CD14-positive monocyte (primary cell): Measurements from ENCODE around the gene POC1A. TPM values are rescaled to one million over a fixed set of nuclear protein-coding genes. Genes with fewer than 3 reads are reported as not detected.

ENCODE experiments used
- DNase-seq, 3 donors: peaks; one replicate each; pipeline ENCODE4 v3.0.0-alpha.2; 2011 to 2022
- H2AFZ ChIP-seq: 2 replicates; pipeline ENCODE4 v1.6.0; 2012; ENCODE audit warnings: mild to moderate bottlenecking, low read depth, low read length, inconsistent platforms; ENCODE audit not compliant: insufficient read depth, poor library complexity, severe bottlenecking
- H3K27ac ChIP-seq, 2 donors: 1 replicate in 1 of 2; 2 replicates in 1 of 2; pipeline ENCODE4 v1.5.1; 2012 to 2013; ENCODE audit warnings: low read length in 2 of 2, control low read depth in 1 of 2, inconsistent platforms in 1 of 2, low read depth in 1 of 2, mild to moderate bottlenecking in 1 of 2
- H3K27me3 ChIP-seq, 2 donors: one replicate each; pipeline versions ENCODE4 v1.6.0 to v1.6.1; 2011 to 2013; ENCODE audit warnings: low read length in 2 of 2; ENCODE audit not compliant: control insufficient read depth in 2 of 2, insufficient read depth in 2 of 2
- H3K36me3 ChIP-seq, 2 donors: replicated peaks in 1 of 2; 1 replicate in 1 of 2; 2 replicates in 1 of 2; pipeline versions ENCODE4 v1.5.1 to v1.6.1; 2012 to 2013; ENCODE audit warnings: low read length in 2 of 2, control low read depth in 1 of 2, inconsistent platforms in 1 of 2, mild to moderate bottlenecking in 1 of 2; ENCODE audit not compliant: insufficient read depth in 2 of 2, control insufficient read depth in 1 of 2
- H3K4me1 ChIP-seq, 2 donors: 1 replicate in 1 of 2; 2 replicates in 1 of 2; pipeline versions ENCODE4 v1.5.1 to v1.6.1; 2012 to 2013; ENCODE audit warnings: low read length in 2 of 2, control low read depth in 1 of 2, inconsistent platforms in 1 of 2, mild to moderate bottlenecking in 1 of 2, moderate library complexity in 1 of 2; ENCODE audit not compliant: insufficient read depth in 2 of 2, control insufficient read depth in 1 of 2
- H3K4me2 ChIP-seq: replicated peaks from 2 replicates; pipeline ENCODE3; 2012; ENCODE audit warnings: low read length, moderate library complexity, mild to moderate bottlenecking; ENCODE audit not compliant: poor library complexity, severe bottlenecking; ENCODE audit errors: extremely low read depth
- H3K4me3 ChIP-seq, 3 experiments: fragments of 200-600 bp in 1 of 3; sonication (generic) in 1 of 3; replicated peaks in 1 of 3; 1 replicate in 2 of 3; 2 replicates in 1 of 3; pipeline ENCODE4 v1.5.1; 2011 to 2013; ENCODE audit warnings: low read length in 3 of 3, mild to moderate bottlenecking in 3 of 3, control low read depth in 2 of 3, low read depth in 2 of 3, inconsistent platforms in 1 of 3, moderate library complexity in 1 of 3
- H3K79me2 ChIP-seq: 2 replicates; pipeline ENCODE4 v1.6.0; 2012; ENCODE audit warnings: mild to moderate bottlenecking, control low read depth, inconsistent platforms, low read length, moderate library complexity; ENCODE audit not compliant: insufficient read depth
- H3K9ac ChIP-seq: 2 replicates; pipeline ENCODE4 v1.6.0; 2017; ENCODE audit warnings: low read length, mild to moderate bottlenecking; ENCODE audit not compliant: insufficient read depth, poor library complexity, severe bottlenecking
- H3K9me3 ChIP-seq, 2 donors: replicated peaks in 1 of 2; 1 replicate in 1 of 2; 2 replicates in 1 of 2; pipeline versions ENCODE4 v1.5.1 to v1.6.1; 2012 to 2013; ENCODE audit warnings: low read length in 2 of 2, control low read depth in 1 of 2; ENCODE audit not compliant: control insufficient read depth in 1 of 2, insufficient read depth in 1 of 2
- H4K20me1 ChIP-seq: 2 replicates; pipeline ENCODE4 v1.6.0; 2012; ENCODE audit warnings: mild to moderate bottlenecking, low read length, control low read depth, moderate library complexity; ENCODE audit not compliant: insufficient read depth
- H3K27ac Mint-ChIP-seq, 7 donors: one replicate each; pipeline ENCODE4 v1.8.0; 2020; ENCODE audit warnings: mild to moderate bottlenecking in 7 of 7, mixed read lengths in 7 of 7, moderate library complexity in 6 of 7, inconsistent platforms in 2 of 7
- H3K27me3 Mint-ChIP-seq, 3 donors: one replicate each; pipeline ENCODE4 v1.8.0; 2021 to 2022; ENCODE audit warnings: low read depth in 3 of 3, mild to moderate bottlenecking in 3 of 3, mixed read lengths in 3 of 3, moderate library complexity in 3 of 3, inconsistent platforms in 1 of 3
- H3K36me3 Mint-ChIP-seq, 2 donors: one replicate each; pipeline ENCODE4 v1.8.0; 2020; ENCODE audit warnings: mixed read lengths in 2 of 2, inconsistent platforms in 1 of 2, mild to moderate bottlenecking in 1 of 2
- H3K4me1 Mint-ChIP-seq: one replicate; pipeline ENCODE4 v1.8.0; 2020; ENCODE audit warnings: mild to moderate bottlenecking, mixed read lengths
- H3K4me3 Mint-ChIP-seq, 2 donors: one replicate each; pipeline ENCODE4 v1.8.0; 2020; ENCODE audit warnings: mild to moderate bottlenecking in 2 of 2, mixed read lengths in 2 of 2, moderate library complexity in 1 of 2
- H3K9me3 Mint-ChIP-seq, 7 donors: one replicate each; pipeline ENCODE4 v1.8.0; 2020 to 2022; ENCODE audit warnings: mixed read lengths in 7 of 7, mild to moderate bottlenecking in 6 of 7, moderate library complexity in 6 of 7, inconsistent platforms in 2 of 7
- WGBS: methylation state at CpG from one replicate; pipeline ENCODE4 v1.1.5; 2013; ENCODE audit warnings: missing lambda C conversion rate; ENCODE audit not compliant: insufficient coverage; 5-methylcytosine and 5-hydroxymethylcytosine counted together
- intact Hi-C, 2 donors: fragments of 100-400 bp; cut with micrococcal nuclease; formaldehyde crosslinking; loops; one replicate each; pipeline versions ENCODE4 v1.15.0 to v1.15.1; 2023
- polyA plus RNA-seq, 3 donors: library from polyadenylated mRNA; depleted of rRNA in 1 of 3; unstranded in 2 of 3; stranded (reverse) in 1 of 3; fragments of 300-500 nt in 2 of 3; fragments of >200 nt in 1 of 3; fragmentation: Illumina TruSeq in 2 of 3; gene quantifications; 1 replicate in 2 of 3; 2 replicates in 1 of 3; pipeline ENCODE4 v1.2.3, GENCODE V29; 2012 to 2021
- TF ChIP-seq, protein P1 (sequence below): fragments of 200-600 bp; IDR thresholded peaks from one replicate; pipeline ENCODE4 v1.8.0; 2022; ENCODE audit warnings: antibody characterized with exemption, mild to moderate bottlenecking

The POC1A gene
- polyA plus RNA-seq, 3 donors = 1.2 to 2.0 (median 1.5) TPM

DNA sequence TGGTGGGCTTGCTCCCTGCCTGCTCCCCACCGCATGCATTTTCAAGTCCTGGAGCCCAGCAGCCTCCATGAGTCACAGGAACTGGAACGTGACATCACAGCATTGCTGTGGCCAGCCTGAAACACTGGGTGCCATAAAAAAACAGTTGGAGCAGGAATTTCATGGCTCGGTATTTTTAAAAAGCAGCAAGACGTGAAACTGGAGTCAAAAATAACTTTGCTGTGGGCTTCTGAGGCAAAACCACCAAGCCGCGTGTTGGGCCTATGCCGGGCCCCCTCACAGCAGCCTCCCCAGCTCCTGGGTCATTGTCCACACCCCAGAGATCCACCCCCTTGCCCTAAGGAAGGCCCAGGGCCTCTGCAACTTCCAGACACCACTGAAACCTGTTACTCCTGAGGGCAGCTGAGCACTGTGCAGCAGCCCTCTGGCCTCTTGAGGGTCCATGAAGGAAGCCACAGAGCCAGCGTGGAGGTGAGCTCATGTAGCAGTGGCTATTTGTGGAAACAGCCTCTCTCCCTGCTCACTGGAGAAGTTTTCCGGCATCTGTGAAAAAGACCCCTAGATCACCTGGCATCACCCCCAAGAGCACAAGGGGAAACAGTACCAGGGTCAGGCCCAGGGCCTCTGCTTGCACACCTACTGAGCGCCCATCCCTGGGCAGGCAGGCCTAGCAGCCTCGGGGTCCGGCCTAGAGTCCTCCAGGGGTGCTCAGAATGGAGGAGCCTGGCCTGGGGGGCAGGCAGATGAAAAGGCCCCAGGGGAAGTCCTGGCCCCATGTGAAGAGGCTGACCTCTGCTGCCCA lies 63.9 kb downstream of the POC1A start:
- Mint-ChIP-seq H3K36me3 (peaks cover 18 to 35% of the 10 kb centered on the region in 2 donors), H3K9me3 (no peaks in the 10 kb centered on the region), H3K27ac (peak overlapping the region in 6 of 7 donors; percentile 23 to 92 (median 66)), H3K4me1 (peaks cover 57% of the 10 kb centered on the region), H3K4me3 (no peak overlapping the region), H3K27me3 (no peaks in the 10 kb centered on the region)
- Histone ChIP-seq H3K79me2 (no peaks in the 10 kb centered on the region), H3K27ac (peak overlapping the region in 1 of 2 donors; percentile 84), H4K20me1 (no peaks in the 10 kb centered on the region), H2AFZ (no peak overlapping the region), H3K27me3 (no peaks in the 10 kb centered on the region), H3K4me1 (peaks cover 45 to 60% of the 10 kb centered on the region in 2 donors), H3K9me3 (no peaks in the 10 kb centered on the region), H3K4me2 (no peak overlapping the region), H3K9ac (no peak overlapping the region), H3K4me3 (no peak overlapping the region), H3K36me3 (peaks cover 5 to 9% of the 10 kb centered on the region in 2 donors)
- intact Hi-C loops = no loop called here
- TF ChIP-seq, protein P1, sequence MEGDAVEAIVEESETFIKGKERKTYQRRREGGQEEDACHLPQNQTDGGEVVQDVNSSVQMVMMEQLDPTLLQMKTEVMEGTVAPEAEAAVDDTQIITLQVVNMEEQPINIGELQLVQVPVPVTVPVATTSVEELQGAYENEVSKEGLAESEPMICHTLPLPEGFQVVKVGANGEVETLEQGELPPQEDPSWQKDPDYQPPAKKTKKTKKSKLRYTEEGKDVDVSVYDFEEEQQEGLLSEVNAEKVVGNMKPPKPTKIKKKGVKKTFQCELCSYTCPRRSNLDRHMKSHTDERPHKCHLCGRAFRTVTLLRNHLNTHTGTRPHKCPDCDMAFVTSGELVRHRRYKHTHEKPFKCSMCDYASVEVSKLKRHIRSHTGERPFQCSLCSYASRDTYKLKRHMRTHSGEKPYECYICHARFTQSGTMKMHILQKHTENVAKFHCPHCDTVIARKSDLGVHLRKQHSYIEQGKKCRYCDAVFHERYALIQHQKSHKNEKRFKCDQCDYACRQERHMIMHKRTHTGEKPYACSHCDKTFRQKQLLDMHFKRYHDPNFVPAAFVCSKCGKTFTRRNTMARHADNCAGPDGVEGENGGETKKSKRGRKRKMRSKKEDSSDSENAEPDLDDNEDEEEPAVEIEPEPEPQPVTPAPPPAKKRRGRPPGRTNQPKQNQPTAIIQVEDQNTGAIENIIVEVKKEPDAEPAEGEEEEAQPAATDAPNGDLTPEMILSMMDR = no peak
- peak in 2 of 3 donors; percentile 14 to 62 for DNase-seq
- WGBS = 66% methylated on average over 11 of the region's 12 CpGs

DNA sequence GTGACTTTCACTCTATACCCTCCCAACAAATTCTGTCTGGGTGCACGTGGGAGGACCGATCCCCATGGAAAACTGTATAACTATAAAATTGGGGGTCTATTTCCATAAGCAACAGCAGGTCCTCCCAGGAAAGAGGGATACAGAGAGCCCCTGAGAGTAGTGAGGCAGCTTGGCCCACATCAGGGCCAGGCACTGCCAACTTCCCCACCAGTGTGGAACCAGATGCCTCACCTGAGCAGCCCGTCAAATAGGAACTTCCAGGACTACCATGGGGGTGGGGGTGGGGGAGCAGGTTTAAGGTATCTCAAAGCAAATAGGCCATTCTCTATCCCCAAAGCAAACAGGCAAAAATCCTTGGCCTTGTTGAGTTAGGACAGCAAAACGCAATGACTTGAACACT lies 64.5 kb downstream of the POC1A start:
- Histone ChIP-seq H3K4me2 (no peak overlapping the region), H3K36me3 (peaks cover 5 to 9% of the 10 kb centered on the region in 2 donors), H2AFZ (no peak overlapping the region), H3K27me3 (no peaks in the 10 kb centered on the region), H3K9me3 (no peaks in the 10 kb centered on the region), H3K4me1 (peaks cover 45 to 60% of the 10 kb centered on the region in 2 donors), H3K4me3 (no peak overlapping the region), H3K9ac (no peak overlapping the region), H3K79me2 (no peaks in the 10 kb centered on the region), H3K27ac (peak overlapping the region in 1 of 2 donors; percentile 84), H4K20me1 (no peaks in the 10 kb centered on the region)
- no peak overlapping the region for H3K4me3 Mint-ChIP-seq
- peaks cover 14 to 31% of the 10 kb centered on the region in 2 donors for H3K36me3 Mint-ChIP-seq
- no peaks in the 10 kb centered on the region for H3K9me3 Mint-ChIP-seq
- no peaks in the 10 kb centered on the region for H3K27me3 Mint-ChIP-seq
- peak overlapping the region in 5 of 7 donors; percentile 13 to 92 (median 50) for H3K27ac Mint-ChIP-seq
- H3K4me1 Mint-ChIP-seq = peaks cover 57% of the 10 kb centered on the region
- no CpG with 5 or more reads among the region's 4 CpGs for WGBS
- intact Hi-C loops = loop anchor here in 1 of 2 donors (2.0 kb wide), 2 partner anchors 27 to 33 kb away; no protein-coding TSS in a partner anchor
- TF ChIP-seq, protein P1 = no peak
- no peak for DNase-seq
